HuH-7 (cell line): ENCODE measurements around the gene LDLRAD3.
"Not testable (repeated sequence)": the region's sequence is repeated elsewhere in the genome, so short reads cannot be mapped to it uniquely, and the experiment has no call there.

Experiments
- DNase-seq: peaks from one replicate; pipeline ENCODE4 v3.0.0; 2011; ENCODE audit warnings: low spot score

Gene LDLRAD3

GRCh38 chr11:36162883-36163434, 219.1 kb downstream of the LDLRAD3 start:
- no peak for DNase-seq

- DNase-seq, result no peak
Measured at GRCh38 chr11:36164506-36165250, 220.8 kb downstream of the LDLRAD3 start.

GRCh38 chr11:36165621-36166397, 221.9 kb downstream of the LDLRAD3 start:
- no peak for DNase-seq

GRCh38 chr11:36167073-36167472, 223.2 kb downstream of the LDLRAD3 start:
- no peak for DNase-seq

- no peak for DNase-seq
Measured at GRCh38 chr11:36167729-36168128, 223.9 kb downstream of the LDLRAD3 start.

GRCh38 chr11:36177836-36178235, 234.0 kb downstream of the LDLRAD3 start:
- no peak for DNase-seq

- DNase-seq, result no peak
Measured at GRCh38 chr11:36186340-36187175, 242.7 kb downstream of the LDLRAD3 start.

- DNase-seq, result no peak
Measured at GRCh38 chr11:36187622-36188021, 243.8 kb downstream of the LDLRAD3 start.

GRCh38 chr11:36189735-36190134, 245.9 kb downstream of the LDLRAD3 start:
- DNase-seq, result not testable (repeated sequence)

- DNase-seq, result no peak
Measured at GRCh38 chr11:36191941-36192340, 248.1 kb downstream of the LDLRAD3 start.

GRCh38 chr11:36192425-36193289, 248.8 kb downstream of the LDLRAD3 start:
- no peak for DNase-seq

- no peak for DNase-seq
Measured at GRCh38 chr11:36193290-36193619, 249.4 kb downstream of the LDLRAD3 start.

GRCh38 chr11:36193721-36194120, 249.9 kb downstream of the LDLRAD3 start:
- no peak for DNase-seq

GRCh38 chr11:36195496-36196354, 251.9 kb downstream of the LDLRAD3 start:
- no peak for DNase-seq

- DNase-seq, result no peak
Measured at GRCh38 chr11:36196411-36196998, 252.6 kb downstream of the LDLRAD3 start.

- DNase-seq, result no peak
Measured at GRCh38 chr11:36201411-36201810, 257.5 kb downstream of the LDLRAD3 start.

- DNase-seq, result no peak
Measured at GRCh38 chr11:36205536-36205935, 261.7 kb downstream of the LDLRAD3 start.

- no peak for DNase-seq
Measured at GRCh38 chr11:36210529-36210928, 266.7 kb downstream of the LDLRAD3 start.

- DNase-seq, result no peak
Measured at GRCh38 chr11:36211761-36212430, 268.0 kb downstream of the LDLRAD3 start.
